ENCODE results near the gene APOA5. TPM values are rescaled to one million over a fixed set of nuclear protein-coding genes. Genes with fewer than 3 reads are reported as not detected.
"Not testable (repeated sequence)": the region's sequence is repeated elsewhere in the genome, so short reads cannot be mapped to it uniquely, and the experiment has no call there.

APOA5 gene
- total and polyA plus RNA-seq, 9 of the 15 experiments (the other 6 are each of a cell fraction or from before 2014, with no cell fraction given): not detected

DNA sequence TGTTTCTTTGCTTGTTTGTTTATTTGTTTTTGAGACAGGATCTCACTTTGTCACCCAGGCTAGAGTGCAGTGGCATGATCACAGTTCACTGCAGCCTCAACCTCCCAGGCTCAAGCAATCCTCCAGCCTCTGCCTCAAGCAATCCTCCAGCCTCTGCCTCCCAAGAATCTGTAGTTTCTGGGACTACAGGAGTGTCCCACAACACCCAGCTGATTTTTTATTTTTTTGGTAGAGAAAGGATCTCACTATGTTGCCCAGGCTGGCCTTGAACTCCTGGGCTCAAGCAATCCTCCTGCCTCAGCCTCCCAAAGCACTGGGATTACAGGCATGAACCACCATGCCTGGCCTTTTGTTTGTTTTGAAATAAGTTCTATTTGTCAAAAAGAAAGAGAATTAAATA lies 10.0 kb upstream of the APOA5 start:
- CTCF ChIA-PET (ENCODE audit: low intra/inter-chr PET ratio); ATAC-seq; H3K9me1 ChIP-seq (ENCODE audit: control insufficient read depth, insufficient read depth, low read length); intact Hi-C loops (cut with micrococcal nuclease); FAIRE-seq; H4K20me1 ChIP-seq (replicated peaks; ENCODE audit: control insufficient read depth, insufficient read depth, low read length); H3K27ac ChIP-seq (ENCODE audit: extremely low read depth, low read depth, low read length); H3K27me3 ChIP-seq (ENCODE audit: control insufficient read depth in 2 of 2, insufficient read depth in 2 of 2, low read length in 2 of 2); H3K79me2 ChIP-seq (ENCODE audit: control insufficient read depth, insufficient read depth, low read length); POLR2A ChIA-PET; H3K4me1 ChIP-seq (replicated peaks in 1 of 2; ENCODE audit: control insufficient read depth in 2 of 2, insufficient read depth in 2 of 2, low read length in 2 of 2); H3K36me3 ChIP-seq (ENCODE audit: control insufficient read depth, insufficient read depth, low read length); H3K9ac ChIP-seq (ENCODE audit: insufficient read depth in 1 of 2, low read depth in 2 of 2, low read length in 2 of 2); H3K9me3 ChIP-seq (replicated peaks; ENCODE audit: control insufficient read depth, insufficient read depth, low read depth, low read length); H3K4me3 ChIP-seq; H2AFZ ChIP-seq (ENCODE audit: low read depth, low read length); BruUV-seq (replicated peaks); in situ Hi-C loops (cut with MboI); H3K4me2 ChIP-seq (ENCODE audit: insufficient read depth, low read length); DNase-seq (ENCODE audit: extremely low read depth in 1 of 4, low spot score in 3 of 4): not testable (repeated sequence)
- peak; percentile 55 for TF ChIP-seq ZNF121 (CRISPR knock-in tag; conservative IDR thresholded peaks at IDR 0.05)

DNA sequence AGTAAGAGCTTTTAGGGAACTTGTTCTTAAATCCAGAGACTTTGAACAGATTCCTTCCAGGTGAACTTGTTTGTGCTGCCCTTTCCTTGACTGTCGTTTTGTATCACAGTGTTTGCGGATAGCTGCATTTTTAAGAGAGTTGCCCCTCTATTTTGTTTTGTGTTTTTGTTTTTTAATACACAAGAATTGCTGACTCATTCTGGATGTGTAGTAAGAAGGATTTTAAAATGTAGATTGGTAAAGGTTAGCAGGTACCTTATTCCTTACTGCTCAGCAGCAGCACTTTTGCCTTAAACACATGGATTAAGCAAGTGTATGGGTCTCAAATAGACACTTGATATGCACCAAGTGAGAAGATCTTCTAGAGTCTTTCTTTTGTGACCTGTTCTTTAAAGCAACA lies 8.9 kb upstream of the APOA5 start:
- in situ Hi-C loops (cut with MboI) (no loop called here), intact Hi-C loops (cut with micrococcal nuclease) (no loop called here)
- H3K9ac ChIP-seq (ENCODE audit: insufficient read depth in 1 of 2, low read depth in 2 of 2, low read length in 2 of 2): no peak overlapping the region
- no peaks in the 10 kb centered on the region for H3K9me3 ChIP-seq (replicated peaks; ENCODE audit: control insufficient read depth, insufficient read depth, low read depth, low read length)
- H3K27me3 ChIP-seq (ENCODE audit: control insufficient read depth in 2 of 2, insufficient read depth in 2 of 2, low read length in 2 of 2): no peaks in the 10 kb centered on the region; a peak in 1 of 5 replicates
- TF ChIP-seq C11orf30 (IDR thresholded peaks at IDR 0.05; ENCODE audit: low read depth) (peak; percentile 66; the same call in 1 of the 2 replicates), NFE2L1 (tag; IDR thresholded peaks at IDR 0.05; ENCODE audit: borderline replicate concordance, low read depth) (peak; percentile 76), MAFK (IDR thresholded peaks at IDR 0.05; ENCODE audit: low read length) (peak; percentile 68; the same call in 1 of the 2 replicates), ERF (CRISPR knock-in tag; IDR thresholded peaks at IDR 0.05) (no peak), SP2 (IDR thresholded peaks at IDR 0.05; ENCODE audit: extremely low read depth, low read depth, low read length, poor library complexity, severe bottlenecking) (no peak), NFE2 (IDR thresholded peaks at IDR 0.05; ENCODE audit: low read depth) (peak; percentile 71), MAFG (tag; conservative IDR thresholded peaks at IDR 0.05) (peak; percentile 83), MAFF (IDR thresholded peaks at IDR 0.05; ENCODE audit: low read length) (peak; percentile 72), ZNF316 (IDR thresholded peaks at IDR 0.05) (peak; percentile 77)
- POLR2A ChIA-PET: interaction anchor here (1.5 kb wide), 1 partner anchor 14 kb away, joined by 4 read pairs; no protein-coding TSS in a partner anchor
- no peaks in the 10 kb centered on the region for H3K36me3 ChIP-seq (ENCODE audit: control insufficient read depth, insufficient read depth, low read length)
- WGBS (ENCODE audit: insufficient coverage, low coverage, missing lambda C conversion rate): 62% methylated on average over 2 of the region's 2 CpGs
- H3K9me1 ChIP-seq (ENCODE audit: control insufficient read depth, insufficient read depth, low read length): no peaks in the 10 kb centered on the region
- ATAC-seq (no peak), FAIRE-seq (no peak), DNase-seq (ENCODE audit: extremely low read depth in 1 of 4, low spot score in 3 of 4) (no peak)
- no peaks in the 10 kb centered on the region for H3K79me2 ChIP-seq (ENCODE audit: control insufficient read depth, insufficient read depth, low read length)
- H2AFZ ChIP-seq (ENCODE audit: low read depth, low read length): no peak overlapping the region
- no peak overlapping the region for H3K4me2 ChIP-seq (ENCODE audit: insufficient read depth, low read length)
- CTCF ChIA-PET (ENCODE audit: low intra/inter-chr PET ratio): no interaction called here
- peaks cover 3 to 7% of the 10 kb centered on the region in 2 experiments; a peak in 4 of 5 replicates for H3K4me1 ChIP-seq (replicated peaks in 1 of 2; ENCODE audit: control insufficient read depth in 2 of 2, insufficient read depth in 2 of 2, low read length in 2 of 2)
- no peak overlapping the region for H3K4me3 ChIP-seq
- H4K20me1 ChIP-seq (replicated peaks; ENCODE audit: control insufficient read depth, insufficient read depth, low read length): no peaks in the 10 kb centered on the region
- no TSS peak for BruUV-seq (replicated peaks)
- H3K27ac ChIP-seq (ENCODE audit: extremely low read depth, low read depth, low read length): no peak overlapping the region

All from K562 (cell line).